DOHH2 (cell line): ENCODE measurements around the gene PRKAG1.
A peak's percentile ranks its signal among the peaks of the same experiment; 100 is the strongest.

ENCODE experiments used
- H3F3A ChIP-seq: fragments of 200-600 bp; sonication (generic), shearing (Covaris generic); 2 replicates; pipeline ENCODE4 v1.6.0; 2016; ENCODE audit warnings: antibody characterized with exemption, mild to moderate bottlenecking; ENCODE audit not compliant: control insufficient read depth, insufficient read depth
- H3K27ac ChIP-seq: fragments of 200-600 bp; sonication (generic); 2 replicates; pipeline ENCODE4 v1.5.1; 2014; ENCODE audit warnings: low read depth, mild to moderate bottlenecking, low read length, moderate library complexity
- H3K27me3 ChIP-seq: fragments of 200-600 bp; sonication (generic); 2 replicates; pipeline ENCODE4 v1.6.1; 2014; ENCODE audit warnings: mild to moderate bottlenecking, low read length, mixed read lengths; ENCODE audit not compliant: control insufficient read depth
- H3K36me3 ChIP-seq: fragments of 200-600 bp; sonication (generic); 2 replicates; pipeline ENCODE4 v1.6.1; 2014; ENCODE audit warnings: mild to moderate bottlenecking, low read length, moderate library complexity, mixed read lengths; ENCODE audit not compliant: control insufficient read depth
- H3K4me1 ChIP-seq: fragments of 200-600 bp; sonication (generic); 2 replicates; pipeline ENCODE4 v1.6.1; 2014; ENCODE audit warnings: mild to moderate bottlenecking, low read length, mixed read lengths; ENCODE audit not compliant: control insufficient read depth
- H3K4me2 ChIP-seq: fragments of 200-600 bp; sonication (generic); 2 replicates; pipeline ENCODE4 v1.6.0; 2014; ENCODE audit warnings: mild to moderate bottlenecking, low read length, moderate library complexity
- H3K4me3 ChIP-seq: fragments of 200-600 bp; sonication (generic); 2 replicates; pipeline ENCODE4 v1.5.1; 2014; ENCODE audit warnings: mild to moderate bottlenecking, low read length, mixed read lengths
- H3K79me2 ChIP-seq: fragments of 200-600 bp; sonication (generic); 2 replicates; pipeline ENCODE4 v1.6.1; 2014; ENCODE audit warnings: mild to moderate bottlenecking, low read length, mixed read lengths; ENCODE audit not compliant: control insufficient read depth
- H3K9me2 ChIP-seq: fragments of 200-600 bp; sonication (generic); replicated peaks from 2 replicates; pipeline ENCODE4 v1.6.1; 2014; ENCODE audit warnings: mild to moderate bottlenecking, low read length, mixed read lengths; ENCODE audit not compliant: control insufficient read depth
- H3K9me3 ChIP-seq: fragments of 200-600 bp; sonication (generic); 2 replicates; pipeline ENCODE4 v1.6.1; 2014; ENCODE audit warnings: antibody characterized with exemption, low read length, mixed read lengths; ENCODE audit not compliant: control insufficient read depth, insufficient read depth
- H4K20me1 ChIP-seq: fragments of 200-600 bp; sonication (generic); 2 replicates; pipeline ENCODE4 v1.6.0; 2014; ENCODE audit warnings: low read depth, mild to moderate bottlenecking, antibody characterized with exemption, low read length, moderate library complexity; ENCODE audit not compliant: control insufficient read depth, insufficient read depth
- EZH2phosphoT487 ChIP-seq: fragments of 200-600 bp; sonication (generic); IDR thresholded peaks from 2 replicates; pipeline ENCODE4 v1.6.1; 2017; ENCODE audit warnings: borderline replicate concordance, mild to moderate bottlenecking, antibody characterized with exemption, low read length, moderate library complexity, mixed read lengths
- TF ChIP-seq, protein P1 (sequence below): fragments of 200-600 bp; sonication (generic); IDR thresholded peaks from one replicate; pipeline ENCODE4 v1.5.1; 2014; ENCODE audit warnings: antibody characterized with exemption, mild to moderate bottlenecking, low read depth, low read length; ENCODE audit not compliant: poor library complexity, severe bottlenecking

The PRKAG1 gene

DNA sequence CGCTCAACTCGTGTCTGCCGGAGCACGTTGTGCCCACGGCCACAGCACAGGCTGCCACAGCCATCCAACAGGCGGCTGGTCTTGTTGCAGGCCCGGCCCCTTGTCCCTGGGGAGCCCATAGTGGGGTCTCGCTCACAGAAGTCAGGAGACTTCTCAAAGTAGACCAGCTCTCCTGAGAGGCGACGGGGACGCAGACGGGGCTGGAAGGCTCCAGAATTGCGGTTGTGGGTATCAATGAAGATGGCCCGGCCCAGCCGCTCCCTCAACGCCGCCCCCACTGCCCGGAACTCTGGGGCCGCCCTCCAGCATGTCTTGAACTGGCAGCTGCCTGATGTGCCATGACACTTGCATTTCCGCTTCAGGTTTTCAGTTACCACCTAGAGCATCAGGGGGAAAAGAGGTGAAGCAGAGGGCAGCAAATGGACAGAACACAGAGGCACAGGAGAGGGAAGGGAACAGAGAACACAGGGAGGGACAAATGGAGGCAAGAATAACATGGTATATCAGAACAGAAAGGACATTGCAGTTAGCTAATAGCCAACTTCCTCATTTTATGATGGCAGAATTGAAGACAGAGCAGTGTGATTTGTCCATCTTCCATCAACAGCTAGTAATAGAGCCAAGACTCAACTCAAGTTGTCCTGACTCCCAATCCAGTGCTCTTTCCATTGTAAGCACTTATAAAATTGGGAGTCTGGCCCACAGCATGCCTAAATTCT is 52.2 kb downstream of the PRKAG1 start:
- H3K4me1 ChIP-seq, result peaks cover 31% of the 10 kb centered on the region
- H3K4me2 ChIP-seq, result peak overlapping the region; percentile 51
- no peak overlapping the region for H3K27ac ChIP-seq
- H3K36me3 ChIP-seq, result no peaks in the 10 kb centered on the region
- no peaks in the 10 kb centered on the region for H3K9me2 ChIP-seq
- H3F3A ChIP-seq, result no peaks in the 10 kb centered on the region; the same call in 1 of the 2 replicates
- H3K27me3 ChIP-seq, result peaks cover 27% of the 10 kb centered on the region
- no peaks in the 10 kb centered on the region for H3K9me3 ChIP-seq
- no peak for TF ChIP-seq EZH2phosphoT487
- TF ChIP-seq, protein P1, sequence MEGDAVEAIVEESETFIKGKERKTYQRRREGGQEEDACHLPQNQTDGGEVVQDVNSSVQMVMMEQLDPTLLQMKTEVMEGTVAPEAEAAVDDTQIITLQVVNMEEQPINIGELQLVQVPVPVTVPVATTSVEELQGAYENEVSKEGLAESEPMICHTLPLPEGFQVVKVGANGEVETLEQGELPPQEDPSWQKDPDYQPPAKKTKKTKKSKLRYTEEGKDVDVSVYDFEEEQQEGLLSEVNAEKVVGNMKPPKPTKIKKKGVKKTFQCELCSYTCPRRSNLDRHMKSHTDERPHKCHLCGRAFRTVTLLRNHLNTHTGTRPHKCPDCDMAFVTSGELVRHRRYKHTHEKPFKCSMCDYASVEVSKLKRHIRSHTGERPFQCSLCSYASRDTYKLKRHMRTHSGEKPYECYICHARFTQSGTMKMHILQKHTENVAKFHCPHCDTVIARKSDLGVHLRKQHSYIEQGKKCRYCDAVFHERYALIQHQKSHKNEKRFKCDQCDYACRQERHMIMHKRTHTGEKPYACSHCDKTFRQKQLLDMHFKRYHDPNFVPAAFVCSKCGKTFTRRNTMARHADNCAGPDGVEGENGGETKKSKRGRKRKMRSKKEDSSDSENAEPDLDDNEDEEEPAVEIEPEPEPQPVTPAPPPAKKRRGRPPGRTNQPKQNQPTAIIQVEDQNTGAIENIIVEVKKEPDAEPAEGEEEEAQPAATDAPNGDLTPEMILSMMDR, result no peak
- H4K20me1 ChIP-seq, result no peaks in the 10 kb centered on the region; the same call in 1 of the 2 replicates
- no peaks in the 10 kb centered on the region for H3K79me2 ChIP-seq
- peak overlapping the region; percentile 12 for H3K4me3 ChIP-seq

DNA sequence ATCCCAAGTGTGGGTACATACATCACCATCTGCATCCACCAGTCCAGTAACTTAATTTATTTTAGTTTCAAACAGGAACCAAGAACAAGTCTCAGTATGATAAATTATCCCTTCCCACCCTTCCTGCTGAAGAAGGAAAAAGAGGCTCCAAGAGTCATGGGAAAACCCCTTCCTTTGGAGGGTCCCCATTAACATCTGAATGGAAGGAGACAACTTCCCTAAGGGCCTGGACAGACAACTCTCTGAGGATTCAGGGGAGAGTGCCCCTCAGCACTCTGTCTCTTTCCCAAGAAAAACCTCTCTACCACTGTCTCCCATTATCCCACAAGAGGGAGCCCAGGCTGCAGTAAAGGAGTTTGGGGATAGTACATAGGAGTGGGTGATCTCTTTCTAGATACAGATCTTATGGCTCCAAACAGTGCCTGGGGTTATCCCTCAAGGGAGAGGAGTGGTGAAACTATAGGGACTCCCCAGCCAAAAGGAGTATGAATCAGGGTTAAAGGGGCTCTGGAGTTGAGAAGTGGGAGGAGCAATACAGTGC is 53.2 kb downstream of the PRKAG1 start:
- peaks cover 18% of the 10 kb centered on the region for H3K27me3 ChIP-seq
- TF ChIP-seq, protein P1, result no peak
- TF ChIP-seq EZH2phosphoT487, result no peak
- no peaks in the 10 kb centered on the region for H3K9me2 ChIP-seq
- no peaks in the 10 kb centered on the region for H3K79me2 ChIP-seq
- H3K4me1 ChIP-seq, result peaks cover 24% of the 10 kb centered on the region
- H4K20me1 ChIP-seq, result no peaks in the 10 kb centered on the region; the same call in 1 of the 2 replicates
- H3K4me3 ChIP-seq, result no peak overlapping the region
- no peak overlapping the region for H3K4me2 ChIP-seq
- no peaks in the 10 kb centered on the region for H3K36me3 ChIP-seq
- no peaks in the 10 kb centered on the region for H3K9me3 ChIP-seq
- H3F3A ChIP-seq, result no peaks in the 10 kb centered on the region; the same call in 1 of the 2 replicates
- no peak overlapping the region for H3K27ac ChIP-seq

DNA sequence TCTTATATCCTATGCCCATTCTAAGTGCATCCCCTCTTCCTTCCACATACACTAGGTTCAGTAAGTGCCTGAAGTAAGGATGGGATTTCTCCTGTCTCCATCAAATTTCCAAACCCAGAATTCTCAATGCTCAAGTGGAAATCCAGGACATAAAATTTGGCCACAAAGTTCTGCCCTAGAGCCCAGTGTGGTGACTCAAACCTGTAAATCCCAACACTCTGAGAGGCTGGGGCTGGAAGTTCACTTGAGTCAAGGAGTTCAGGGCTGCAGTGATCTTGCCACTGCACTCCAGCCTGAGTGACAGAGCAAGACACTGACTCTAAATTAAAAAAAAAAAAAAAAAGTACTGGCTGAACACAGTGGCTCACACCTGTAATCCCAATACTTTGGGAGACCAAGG is 56.8 kb downstream of the PRKAG1 start:
- no peak overlapping the region for H3K4me3 ChIP-seq
- no peaks in the 10 kb centered on the region for H3K9me3 ChIP-seq
- H3K4me1 ChIP-seq, result peaks cover 23% of the 10 kb centered on the region
- H3K4me2 ChIP-seq, result no peak overlapping the region
- TF ChIP-seq, protein P1, result no peak
- no peak for TF ChIP-seq EZH2phosphoT487
- no peaks in the 10 kb centered on the region for H3K9me2 ChIP-seq
- no peaks in the 10 kb centered on the region for H3K27me3 ChIP-seq
- H3K79me2 ChIP-seq, result peaks cover 4% of the 10 kb centered on the region
- H3K36me3 ChIP-seq, result no peaks in the 10 kb centered on the region; the same call in 1 of the 2 replicates
- H3K27ac ChIP-seq, result no peak overlapping the region
- no peaks in the 10 kb centered on the region for H4K20me1 ChIP-seq
- peaks cover 4% of the 10 kb centered on the region; the same call in 1 of the 2 replicates for H3F3A ChIP-seq
